H9 (cell line): Measurements from ENCODE around the gene DPP6. TPM values are rescaled to one million over a fixed set of nuclear protein-coding genes. Genes with fewer than 3 reads are reported as not detected.

Source experiments
- DNase-seq: peaks from one replicate; pipeline ENCODE4 v3.0.0-alpha.2; 2017
- H2AFZ ChIP-seq: one replicate; pipeline ENCODE4 v1.6.1; 2013; ENCODE audit warnings: mild to moderate bottlenecking, low read length, control low read depth, moderate library complexity
- H2AK5ac ChIP-seq: 2 replicates; pipeline ENCODE4 v1.6.1; 2013; ENCODE audit warnings: low read length, control low read depth, mixed read lengths; ENCODE audit not compliant: insufficient read length
- H2BK120ac ChIP-seq: one replicate; pipeline ENCODE4 v1.6.1; 2013; ENCODE audit warnings: low read depth, mild to moderate bottlenecking, low read length, control low read depth, inconsistent platforms; ENCODE audit not compliant: poor library complexity, severe bottlenecking
- H2BK12ac ChIP-seq: 2 replicates; pipeline ENCODE4 v1.6.1; 2013; ENCODE audit warnings: low read length, control low read depth, mixed read lengths, low read depth; ENCODE audit not compliant: insufficient read length
- H2BK15ac ChIP-seq: 2 replicates; pipeline ENCODE4 v1.6.1; 2013; ENCODE audit warnings: low read depth, low read length, control low read depth
- H2BK20ac ChIP-seq: one replicate; pipeline ENCODE4 v1.6.1; 2013; ENCODE audit warnings: low read depth, mild to moderate bottlenecking, low read length, control low read depth, inconsistent platforms; ENCODE audit not compliant: poor library complexity, severe bottlenecking
- H2BK5ac ChIP-seq: 2 replicates; pipeline ENCODE4 v1.6.1; 2013; ENCODE audit warnings: low read length, control low read depth, mixed read lengths; ENCODE audit not compliant: insufficient read length
- H3K14ac ChIP-seq: 2 replicates; pipeline ENCODE4 v1.6.1; 2013; ENCODE audit warnings: low read length, control low read depth; ENCODE audit not compliant: insufficient read depth
- H3K18ac ChIP-seq: 2 replicates; pipeline ENCODE4 v1.6.1; 2013; ENCODE audit warnings: low read depth, mild to moderate bottlenecking, mixed read lengths, low read length, control low read depth; ENCODE audit not compliant: insufficient read length
- H3K23ac ChIP-seq: 2 replicates; pipeline ENCODE4 v1.6.1; 2013; ENCODE audit warnings: low read length, control low read depth, mixed read lengths, low read depth; ENCODE audit not compliant: insufficient read length
- H3K23me2 ChIP-seq: 2 replicates; pipeline ENCODE4 v1.6.1; 2013; ENCODE audit warnings: low read depth, mild to moderate bottlenecking, mixed read lengths, low read length, control low read depth; ENCODE audit not compliant: insufficient read length, poor library complexity, severe bottlenecking
- H3K27ac ChIP-seq: 2 replicates; pipeline ENCODE4 v1.5.1; 2013; ENCODE audit warnings: low read length, control low read depth, mixed read lengths, low read depth; ENCODE audit not compliant: insufficient read length
- H3K27me3 ChIP-seq: 2 replicates; pipeline ENCODE4 v1.6.1; 2013; ENCODE audit warnings: low read length, control low read depth, inconsistent platforms; ENCODE audit not compliant: insufficient read depth
- H3K4ac ChIP-seq: 2 replicates; pipeline ENCODE4 v1.6.1; 2013; ENCODE audit warnings: low read depth, mild to moderate bottlenecking, control low read depth, inconsistent platforms, low read length, moderate library complexity
- H3K4me1 ChIP-seq: 2 replicates; pipeline ENCODE4 v1.6.1; 2013; ENCODE audit warnings: low read length, control low read depth, inconsistent platforms; ENCODE audit not compliant: insufficient read depth
- H3K4me2 ChIP-seq: 2 replicates; pipeline ENCODE4 v1.6.1; 2013; ENCODE audit warnings: low read length, control low read depth, mixed read lengths; ENCODE audit not compliant: insufficient read length, insufficient read depth
- H3K56ac ChIP-seq: 2 replicates; pipeline ENCODE4 v1.6.1; 2013; ENCODE audit warnings: low read depth, mild to moderate bottlenecking, mixed read lengths, low read length, control low read depth; ENCODE audit not compliant: insufficient read length
- H3K79me1 ChIP-seq: 2 replicates; pipeline ENCODE4 v1.6.1; 2013; ENCODE audit warnings: low read depth, mild to moderate bottlenecking, moderate library complexity, low read length, control low read depth, inconsistent platforms; ENCODE audit not compliant: insufficient read depth, poor library complexity, severe bottlenecking
- H3K79me2 ChIP-seq: 2 replicates; pipeline ENCODE4 v1.6.1; 2013; ENCODE audit warnings: low read length, control low read depth, inconsistent platforms; ENCODE audit not compliant: insufficient read depth
- H3K9ac ChIP-seq: 2 replicates; pipeline ENCODE4 v1.6.1; 2013; ENCODE audit warnings: low read length, control low read depth, mixed read lengths; ENCODE audit not compliant: insufficient read length; ENCODE audit errors: extremely low read depth
- H3K9me3 ChIP-seq: one replicate; pipeline ENCODE4 v1.6.1; 2013; ENCODE audit warnings: low read depth, low read length, inconsistent platforms; ENCODE audit not compliant: control insufficient read depth
- H3T11ph ChIP-seq: one replicate; pipeline ENCODE4 v1.6.1; 2013; ENCODE audit warnings: mild to moderate bottlenecking, low read length, control low read depth, inconsistent platforms
- H4K20me1 ChIP-seq: one replicate; pipeline ENCODE4 v1.6.1; 2013; ENCODE audit not compliant: control insufficient read depth, insufficient read length, insufficient read depth
- H4K5ac ChIP-seq: 2 replicates; pipeline ENCODE4 v1.6.1; 2013; ENCODE audit warnings: low read depth, mild to moderate bottlenecking, mixed read lengths, low read length, control low read depth; ENCODE audit not compliant: insufficient read length
- H4K8ac ChIP-seq: replicated peaks from 2 replicates; pipeline ENCODE4 v1.6.1; 2013; ENCODE audit warnings: low read length, control low read depth, mixed read lengths, low read depth; ENCODE audit not compliant: insufficient read length
- H4K91ac ChIP-seq: 2 replicates; pipeline ENCODE4 v1.6.1; 2013; ENCODE audit warnings: low read depth, mild to moderate bottlenecking, moderate library complexity, mixed read lengths, low read length, control low read depth; ENCODE audit not compliant: insufficient read length
- H3K27ac Mint-ChIP-seq, 3 experiments: 2 replicates in 2 of 3; 3 replicates in 1 of 3; pipeline ENCODE4 v1.8.0; 2020 to 2021; ENCODE audit warnings: mixed read lengths in 3 of 3, mild to moderate bottlenecking in 1 of 3, moderate library complexity in 1 of 3
- H3K27me3 Mint-ChIP-seq: 2 replicates; pipeline ENCODE4 v1.8.0; 2021; ENCODE audit warnings: low read depth, mild to moderate bottlenecking, moderate library complexity, mixed read lengths
- H3K36me3 Mint-ChIP-seq, 3 experiments: 2 replicates in 2 of 3; 3 replicates in 1 of 3; pipeline ENCODE4 v1.8.0; 2020 to 2021; ENCODE audit warnings: low read depth in 3 of 3, mixed read lengths in 3 of 3; ENCODE audit not compliant: insufficient read depth in 1 of 3
- H3K4me1 Mint-ChIP-seq, 2 experiments: 2 replicates each; pipeline ENCODE4 v1.8.0; 2020; ENCODE audit warnings: mixed read lengths in 2 of 2
- H3K4me3 Mint-ChIP-seq, 2 experiments: 2 replicates in 1 of 2; 3 replicates in 1 of 2; pipeline ENCODE4 v1.8.0; 2020 to 2021; ENCODE audit warnings: mild to moderate bottlenecking in 2 of 2, mixed read lengths in 2 of 2, moderate library complexity in 1 of 2
- H3K9me3 Mint-ChIP-seq, 2 experiments: 2 replicates in 1 of 2; 3 replicates in 1 of 2; pipeline ENCODE4 v1.8.0; 2020; ENCODE audit warnings: mild to moderate bottlenecking in 2 of 2, mixed read lengths in 2 of 2, moderate library complexity in 1 of 2
- CTCF ChIP-seq: fragments of 200-600 bp; sonication (generic); conservative IDR thresholded peaks from 3 replicates; pipeline ENCODE4 v1.8.0; 2021; ENCODE audit warnings: antibody characterized with exemption, mild to moderate bottlenecking
- WGBS: extraction: QIAGEN DNeasy Blood & Tissue Kit; methylation state at CpG from one replicate; pipeline ENCODE4 v1.1.7; 2013; ENCODE audit warnings: missing lambda C conversion rate, low lambda C conversion rate, mixed read lengths; ENCODE audit not compliant: insufficient read length; ENCODE audit errors: extremely low coverage; 5-methylcytosine and 5-hydroxymethylcytosine counted together
- total RNA-seq: library from RNA; stranded (reverse); gene quantifications from 2 replicates; pipeline ENCODE4 v1.2.1, GENCODE V29; 2021

Gene DPP6
- total RNA-seq, 1 experiment from 2014 or later, result 4.5 TPM

- Histone ChIP-seq H2AK5ac (no peak overlapping the region), H3K4me2 (no peak overlapping the region), H3K56ac (no peak overlapping the region), H3T11ph (no peak overlapping the region), H3K9me3 (no peaks in the 10 kb centered on the region), H3K14ac (no peak overlapping the region), H4K8ac (no peak overlapping the region), H4K20me1 (no peaks in the 10 kb centered on the region), H2BK5ac (no peak overlapping the region), H3K27ac (no peak overlapping the region), H3K23ac (no peak overlapping the region), H3K79me2 (no peaks in the 10 kb centered on the region), H3K4me1 (no peaks in the 10 kb centered on the region), H2BK15ac (no peak overlapping the region), H2AFZ (no peak overlapping the region), H2BK20ac (no peak overlapping the region), H3K9ac (no peak overlapping the region), H3K18ac (no peak overlapping the region), H3K4ac (no peak overlapping the region), H2BK12ac (no peak overlapping the region), H4K5ac (no peak overlapping the region), H3K23me2 (no peaks in the 10 kb centered on the region), H3K79me1 (no peaks in the 10 kb centered on the region), H2BK120ac (no peak overlapping the region), H3K27me3 (no peaks in the 10 kb centered on the region), H4K91ac (no peak overlapping the region)
- TF ChIP-seq CTCF, result no peak
- no CpG with 5 or more reads among the region's 12 CpGs for WGBS
- H3K36me3 Mint-ChIP-seq, result peaks cover 0 to 3% (median 0%) of the 10 kb centered on the region in 3 experiments; a peak in 2 of 7 replicates
- no peak overlapping the region for H3K4me3 Mint-ChIP-seq
- H3K27me3 Mint-ChIP-seq, result 0 out of 2 replicates have a peak, but pooled peaks cover 2% of the 10 kb centered on the region
- peak overlapping the region in 1 of 3 experiments; percentile 67; a peak in 1 of 7 replicates for H3K27ac Mint-ChIP-seq
- H3K4me1 Mint-ChIP-seq, result no peaks in the 10 kb centered on the region
- DNase-seq, result no peak
- H3K9me3 Mint-ChIP-seq, result no peaks in the 10 kb centered on the region; a peak in 2 of 5 replicates
Observed at GRCh38 chr7:154647625-154648024, 595.4 kb downstream of the DPP6 start.
